ENCODE measurements around the gene SENP2.

GRCh38 chr3:185606196-185606595 lies 20.1 kb downstream of the SENP2 start:
- TF ChIP-seq CTCF (IDR thresholded peaks at IDR 0.05) (no peak), TCF7L2 (IDR thresholded peaks at IDR 0.05; ENCODE audit: low read depth, low read length) (no peak), SIN3A (IDR thresholded peaks at IDR 0.05; ENCODE audit: borderline replicate concordance, insufficient read depth, low read depth, low read length) (no peak), POLR2AphosphoS5 (IDR thresholded peaks at IDR 0.05; ENCODE audit: low read depth, low read length) (no peak), REST (IDR thresholded peaks at IDR 0.05; ENCODE audit: insufficient read depth in 1 of 2, low read depth in 2 of 2, low read length in 1 of 2) (no peak)
